Measurements from ENCODE around the gene TTLL9. TPM values are rescaled to one million over a fixed set of nuclear protein-coding genes. Genes with fewer than 3 reads are reported as not detected.

TTLL9 gene
- total and polyA plus RNA-seq, 2 of the 13 experiments (the other 11 are each of a cell fraction or from before 2014, with no cell fraction given), result not detected

- TF ChIP-seq NFAT5 (CRISPR knock-in tag; IDR thresholded peaks at IDR 0.05) (peak; percentile 100), SMARCE1 (IDR thresholded peaks at IDR 0.05; ENCODE audit: borderline replicate concordance) (no peak), PLSCR1 (CRISPR knock-in tag; IDR thresholded peaks at IDR 0.05; ENCODE audit: borderline replicate concordance) (peak; percentile 100), NR3C1 (CRISPR knock-in tag; IDR thresholded peaks at IDR 0.05) (peak; percentile 100), MXD1 (CRISPR knock-in tag; IDR thresholded peaks at IDR 0.05) (peak; percentile 100), TOPORS (CRISPR knock-in tag; IDR thresholded peaks at IDR 0.05) (peak; percentile 100), CHCHD3 (CRISPR knock-in tag; IDR thresholded peaks at IDR 0.05) (peak; percentile 100), PHF5A (CRISPR knock-in tag; IDR thresholded peaks at IDR 0.05; ENCODE audit: low read depth, unreplicated experiment) (peak; percentile 100), ZNF563 (CRISPR knock-in tag; IDR thresholded peaks at IDR 0.05) (peak; percentile 100), ZNF281 (CRISPR knock-in tag; IDR thresholded peaks at IDR 0.05; ENCODE audit: borderline replicate concordance) (peak; percentile 100), RFX5 (IDR thresholded peaks at IDR 0.05; ENCODE audit: low read depth, low read length) (peak; percentile 72), CAMTA2 (CRISPR knock-in tag; IDR thresholded peaks at IDR 0.05; ENCODE audit: borderline replicate concordance) (peak; percentile 100), ZNF430 (CRISPR knock-in tag; IDR thresholded peaks at IDR 0.05) (peak; percentile 100), ZNF713 (CRISPR knock-in tag; IDR thresholded peaks at IDR 0.05) (peak; percentile 100), PPARG (CRISPR knock-in tag; conservative IDR thresholded peaks at IDR 0.05) (peak; percentile 100), POLR2G (IDR thresholded peaks at IDR 0.05; ENCODE audit: low read depth, low read length) (no peak), KDM2A (CRISPR knock-in tag; IDR thresholded peaks at IDR 0.05; ENCODE audit: borderline replicate concordance, low read depth) (peak; percentile 100), KDM4B (CRISPR knock-in tag; IDR thresholded peaks at IDR 0.05) (peak; percentile 100), KDM3A (CRISPR knock-in tag; IDR thresholded peaks at IDR 0.05; ENCODE audit: low read depth) (peak; percentile 100), ZNF343 (CRISPR knock-in tag; IDR thresholded peaks at IDR 0.05) (peak; percentile 100), TBX3 (IDR thresholded peaks at IDR 0.05; ENCODE audit: borderline replicate concordance) (no peak)
These were observed 98.1 kb downstream of the TTLL9 start (continued) for GRCh38 chr20:31968291-31969126.

Measured in HepG2 (cell line).